Heart right ventricle (tissue), 16 donors: ENCODE measurements around the gene LRRC71. TPM values are rescaled to one million over a fixed set of nuclear protein-coding genes. Genes with fewer than 3 reads are reported as not detected.

ENCODE experiments used
- ATAC-seq, 8 donors: fragments of 200-7000 bp; cut with Tn5 transposase; one replicate each; pipeline ENCODE4 v1.9.1; 2020; ENCODE audit warnings: mild to moderate bottlenecking in 8 of 8, moderate library complexity in 8 of 8, moderate number of reproducible peaks in 1 of 8
- DNase-seq, 2 donors: peaks; one replicate each; pipeline ENCODE4 v3.0.0-alpha.2; 2020
- H3K27ac ChIP-seq, 10 donors: fragments of 200-600 bp; sonication (generic) in 2 of 10; one replicate each; pipeline versions ENCODE4 v1.5.0 to v1.8.0; 2020 to 2022; ENCODE audit warnings: mild to moderate bottlenecking in 3 of 10
- H3K27me3 ChIP-seq, 7 donors: fragments of 200-600 bp; one replicate each; pipeline ENCODE4 v1.8.0; 2021 to 2022; ENCODE audit warnings: mild to moderate bottlenecking in 2 of 7
- H3K36me3 ChIP-seq, 9 donors: fragments of 200-600 bp; sonication (generic) in 1 of 9; one replicate each; pipeline versions ENCODE4 v1.5.0 to v1.8.0; 2020 to 2022; ENCODE audit warnings: mild to moderate bottlenecking in 2 of 9
- H3K4me1 ChIP-seq, 9 donors: fragments of 200-600 bp; sonication (generic) in 1 of 9; one replicate each; pipeline versions ENCODE4 v1.5.0 to v1.8.0; 2020 to 2022; ENCODE audit warnings: mild to moderate bottlenecking in 4 of 9
- H3K4me3 ChIP-seq, 10 donors: fragments of 200-600 bp; sonication (generic) in 2 of 10; one replicate each; pipeline versions ENCODE4 v1.5.0 to v1.8.0; 2020 to 2022; ENCODE audit warnings: mild to moderate bottlenecking in 7 of 10, moderate library complexity in 2 of 10
- H3K9me3 ChIP-seq, 11 donors: fragments of 200-600 bp in 10 of 11; sonication (generic) in 2 of 11; one replicate each; pipeline versions ENCODE4 v1.5.0 to v1.8.0; 2013 to 2022; ENCODE audit warnings: mild to moderate bottlenecking in 2 of 11, control low read depth in 1 of 11, moderate library complexity in 1 of 11
- CTCF ChIP-seq, 9 donors: fragments of 200-600 bp; sonication (generic) in 2 of 9; IDR thresholded peaks; one replicate each; pipeline versions ENCODE4 v1.5.0 to v1.8.0; 2021 to 2022; ENCODE audit warnings: antibody characterized with exemption in 9 of 9, mild to moderate bottlenecking in 5 of 9, moderate library complexity in 1 of 9
- WGBS, 2 donors: extraction: QIAGEN DNeasy Blood & Tissue Kit; methylation state at CpG; one replicate each; pipeline ENCODE4 v1.1.7; 2013; ENCODE audit warnings: inconsistent platforms in 1 of 2; 5-methylcytosine and 5-hydroxymethylcytosine counted together
- intact Hi-C, 10 donors: fragments of 100-400 bp; cut with DNase I; formaldehyde crosslinking; loops; one replicate each; pipeline versions ENCODE4 v1.11.1 to v1.14.2; 2022
- polyA plus RNA-seq, 2 donors: library from polyadenylated mRNA; stranded (reverse); fragments of 200-250 nt; gene quantifications; one replicate each; pipeline ENCODE4 v1.2.3, GENCODE V29; 2013
- total RNA-seq, 10 donors: library from RNA; stranded (reverse); fragmentation: NEBNext Ultra II Directional in 3 of 10; extraction: Animal tissue kit (Norgen Biotek cat#: 25700) in 3 of 10; gene quantifications; one replicate each; pipeline versions ENCODE4 v1.2.1 to v1.2.4, GENCODE V29; 2021 to 2023
- donor health status: Arrhythmogenic right ventricular cardiomyopathy.
- donor health status: ischemic (EF 13 %, LVEDD 7.1; RV severe dilation, severe dysfunction).
- donor health status: healthy with polysubstance abuse.
- donor health status: DM: no; HTN: yes; CAD: no.
- donor health status: DM: no; HTN: no; CAD: no.
- donor health status: ischemic (EF 25% LVEDD 6.9; RV normal size, moderate dysfunction).
- donor health status: ischemic (EF 25% LVEDD 5.7; RV mildly dilated, moderate dysfunction).
- donor health status: healthy.
- donor health status: DM: yes; HTN: yes; CAD: no.
- donor health status: Ischemic cardiomyopathy.
- donor health status: ischemic (EF 35%, LVEDD 5.7; RV mildly dilated, moderate dysfunction).
- donor health status: nonischemic (EF 11% LVEDD 7.7; RV severe dilation, severe dysfunction).
- donor health status: DM: yes; HTN: yes; CAD: no.
- donor health status: PGD.
- donor health status: ischemic (EF 29% LVEDD 5.4; RV normal size, mild dysfunction).
- donor health status: nonischemic (EF 23%, LVEDD 6.1; RV moderate dilation, normal function).

Gene LRRC71
- total and polyA plus RNA-seq, 12 donors = 0.06 to 0.51 (median 0.35) TPM; not detected in 7

- H3K4me1 ChIP-seq = peaks cover 0 to 17% (median 0%) of the 10 kb centered on the region in 9 donors
- DNase-seq (no peak), ATAC-seq (peak in 6 of 8 donors; percentile 26 to 67 (median 46))
- peak overlapping the region in 1 of 10 donors; percentile 86 for H3K27ac ChIP-seq
- intact Hi-C loops = no loop called here
- no peak for TF ChIP-seq CTCF (IDR thresholded peaks at IDR 0.05)
- H3K9me3 ChIP-seq = no peaks in the 10 kb centered on the region
- 44 to 45% methylated on average over 3 of the region's 3 CpGs for WGBS, 2 donors
- H3K27me3 ChIP-seq = no peaks in the 10 kb centered on the region
- H3K4me3 ChIP-seq = peak overlapping the region in 1 of 10 donors; percentile 41
- peaks cover 0 to 99% (median 27%) of the 10 kb centered on the region in 9 donors for H3K36me3 ChIP-seq
These were observed 43.2 kb downstream of the LRRC71 start for GRCh38 chr1:156963621-156964020.

- no peak overlapping the region for H3K4me3 ChIP-seq
- WGBS, 2 donors = 98% methylated on average over 2 of the region's 2 CpGs
- intact Hi-C loops = no loop called here
- DNase-seq = no peak
- peaks cover 0 to 17% (median 0%) of the 10 kb centered on the region in 9 donors for H3K4me1 ChIP-seq
- H3K9me3 ChIP-seq = no peaks in the 10 kb centered on the region
- no peaks in the 10 kb centered on the region for H3K27me3 ChIP-seq
- H3K27ac ChIP-seq = peak overlapping the region in 1 of 10 donors; percentile 86
- H3K36me3 ChIP-seq = peaks cover 0 to 99% (median 30%) of the 10 kb centered on the region in 9 donors
- no peak for TF ChIP-seq CTCF (IDR thresholded peaks at IDR 0.05)
- ATAC-seq = no peak
These were observed 44.0 kb downstream of the LRRC71 start for GRCh38 chr1:156964441-156964840.

- intact Hi-C loops = no loop called here
- Histone ChIP-seq H3K4me1 (no peaks in the 10 kb centered on the region), H3K27me3 (no peaks in the 10 kb centered on the region), H3K27ac (no peak overlapping the region), H3K36me3 (peaks cover 0 to 100% (median 30%) of the 10 kb centered on the region in 9 donors), H3K4me3 (no peak overlapping the region), H3K9me3 (no peaks in the 10 kb centered on the region)
- TF ChIP-seq CTCF (IDR thresholded peaks at IDR 0.05) = no peak
- ATAC-seq (no peak), DNase-seq (no peak)
- 79 to 91% methylated on average over 3 of the region's 3 CpGs for WGBS, 2 donors
These were observed 49.1 kb downstream of the LRRC71 start for GRCh38 chr1:156969496-156969895.

GRCh38 chr1:156970017-156970416, 49.6 kb downstream of the LRRC71 start:
- intact Hi-C loops = loop anchor here in 1 of 10 donors (10.0 kb wide), 1 partner anchor 105 kb away; no protein-coding TSS in a partner anchor
- 88% methylated on average over 3 of the region's 3 CpGs for WGBS, 2 donors
- peak in 1 of 9 donors; percentile 3 for TF ChIP-seq CTCF (IDR thresholded peaks at IDR 0.05)
- no peak overlapping the region for H3K27ac ChIP-seq
- no peaks in the 10 kb centered on the region for H3K4me1 ChIP-seq
- no peaks in the 10 kb centered on the region for H3K27me3 ChIP-seq
- no peak for DNase-seq
- peaks cover 0 to 100% (median 34%) of the 10 kb centered on the region in 9 donors for H3K36me3 ChIP-seq
- ATAC-seq = no peak
- no peak overlapping the region for H3K4me3 ChIP-seq
- H3K9me3 ChIP-seq = no peaks in the 10 kb centered on the region
